ENCODE results near the gene SERTAD4. TPM values are rescaled to one million over a fixed set of nuclear protein-coding genes. Genes with fewer than 3 reads are reported as not detected.

Gene SERTAD4
- total RNA-seq, 4 donors from 2014 or later = 1.8 to 2.6 (median 2.1) TPM

DNA sequence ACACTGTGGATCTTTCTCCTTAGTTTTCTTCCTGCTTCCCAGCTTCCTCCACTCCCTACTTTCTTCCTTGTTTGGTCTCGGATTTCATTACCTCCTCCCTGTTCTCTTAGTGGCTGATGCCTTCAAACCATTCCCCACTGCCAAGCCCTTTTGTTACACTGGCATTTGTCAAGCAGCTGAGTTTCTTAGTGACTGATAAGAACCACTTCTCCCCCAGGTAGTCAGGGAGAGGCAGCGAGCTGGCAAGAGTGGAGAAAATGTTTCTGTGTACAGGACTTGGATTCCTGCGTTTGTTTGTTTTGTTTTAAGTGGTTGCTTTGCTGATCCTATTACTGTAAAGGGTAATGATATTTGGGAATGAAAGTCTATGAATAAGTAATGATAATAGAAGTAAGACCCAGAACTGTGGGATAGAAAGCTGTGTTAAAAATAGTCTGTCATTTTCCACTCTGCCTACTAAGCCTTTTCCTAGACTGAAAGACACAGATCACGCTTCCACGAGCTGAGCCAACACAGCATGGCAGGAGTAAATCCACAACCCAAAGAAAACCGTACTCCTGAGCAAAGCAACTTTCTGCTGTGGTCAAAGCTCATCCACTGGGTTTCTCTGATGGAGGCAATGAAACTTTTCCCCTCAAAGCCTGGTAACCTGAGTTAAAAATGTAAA lies 10.1 kb upstream of the SERTAD4 start:
- peak; percentile 75 for DNase-seq (ENCODE audit: extremely low spot score)
- Histone ChIP-seq H3K4me3 (no peak overlapping the region), H3K4me1 (peaks cover 0 to 11% (median 3%) of the 10 kb centered on the region in 4 donors), H3K27ac (replicated peaks in 1 of 4) (no peak overlapping the region), H3K27me3 (no peaks in the 10 kb centered on the region), H3K9me3 (no peaks in the 10 kb centered on the region), H3K36me3 (no peaks in the 10 kb centered on the region)
- intact Hi-C loops (cut with DNase I) = no loop called here
- WGBS = 55% methylated on average over 6 of the region's 6 CpGs
- TF ChIP-seq POLR2A (IDR thresholded peaks at IDR 0.05; ENCODE audit: low read depth) (no peak), POLR2AphosphoS5 (IDR thresholded peaks at IDR 0.05) (no peak), EP300 (IDR thresholded peaks at IDR 0.05) (no peak)
- TF ChIP-seq, protein P1, sequence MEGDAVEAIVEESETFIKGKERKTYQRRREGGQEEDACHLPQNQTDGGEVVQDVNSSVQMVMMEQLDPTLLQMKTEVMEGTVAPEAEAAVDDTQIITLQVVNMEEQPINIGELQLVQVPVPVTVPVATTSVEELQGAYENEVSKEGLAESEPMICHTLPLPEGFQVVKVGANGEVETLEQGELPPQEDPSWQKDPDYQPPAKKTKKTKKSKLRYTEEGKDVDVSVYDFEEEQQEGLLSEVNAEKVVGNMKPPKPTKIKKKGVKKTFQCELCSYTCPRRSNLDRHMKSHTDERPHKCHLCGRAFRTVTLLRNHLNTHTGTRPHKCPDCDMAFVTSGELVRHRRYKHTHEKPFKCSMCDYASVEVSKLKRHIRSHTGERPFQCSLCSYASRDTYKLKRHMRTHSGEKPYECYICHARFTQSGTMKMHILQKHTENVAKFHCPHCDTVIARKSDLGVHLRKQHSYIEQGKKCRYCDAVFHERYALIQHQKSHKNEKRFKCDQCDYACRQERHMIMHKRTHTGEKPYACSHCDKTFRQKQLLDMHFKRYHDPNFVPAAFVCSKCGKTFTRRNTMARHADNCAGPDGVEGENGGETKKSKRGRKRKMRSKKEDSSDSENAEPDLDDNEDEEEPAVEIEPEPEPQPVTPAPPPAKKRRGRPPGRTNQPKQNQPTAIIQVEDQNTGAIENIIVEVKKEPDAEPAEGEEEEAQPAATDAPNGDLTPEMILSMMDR (IDR thresholded peaks at IDR 0.05) = no peak

- intact Hi-C loops (cut with DNase I) = no loop called here
- TF ChIP-seq POLR2A (IDR thresholded peaks at IDR 0.05; ENCODE audit: low read depth) (no peak), EP300 (IDR thresholded peaks at IDR 0.05) (no peak), POLR2AphosphoS5 (IDR thresholded peaks at IDR 0.05) (no peak)
- TF ChIP-seq, protein P1 (IDR thresholded peaks at IDR 0.05) = no peak
- Histone ChIP-seq H3K9me3 (no peaks in the 10 kb centered on the region), H3K4me1 (peaks cover 0 to 11% (median 3%) of the 10 kb centered on the region in 4 donors), H3K4me3 (no peak overlapping the region), H3K27ac (replicated peaks in 1 of 4) (no peak overlapping the region), H3K36me3 (no peaks in the 10 kb centered on the region), H3K27me3 (no peaks in the 10 kb centered on the region)
- no peak for DNase-seq (ENCODE audit: extremely low spot score)
- 45% methylated on average over 5 of the region's 5 CpGs for WGBS
These were observed 9.2 kb upstream of the SERTAD4 start for GRCh38 chr1:210223226-210223904.

- peaks cover 0 to 16% (median 14%) of the 10 kb centered on the region in 4 donors for H3K4me1 ChIP-seq
- no peaks in the 10 kb centered on the region for H3K36me3 ChIP-seq
- H3K27ac ChIP-seq (replicated peaks in 1 of 4) = no peak overlapping the region
- intact Hi-C loops (cut with DNase I) = no loop called here
- DNase-seq (ENCODE audit: extremely low spot score) = no peak
- H3K27me3 ChIP-seq = peaks cover 0 to 3% (median 0%) of the 10 kb centered on the region in 4 donors
- TF ChIP-seq POLR2AphosphoS5 (IDR thresholded peaks at IDR 0.05) (no peak), EP300 (IDR thresholded peaks at IDR 0.05) (no peak), POLR2A (IDR thresholded peaks at IDR 0.05; ENCODE audit: low read depth) (no peak)
- TF ChIP-seq, protein P1 (IDR thresholded peaks at IDR 0.05) = no peak
- H3K9me3 ChIP-seq = no peaks in the 10 kb centered on the region
- H3K4me3 ChIP-seq = no peak overlapping the region
- WGBS = 90% methylated on average over 1 of the region's 1 CpG
These were observed 4.4 kb upstream of the SERTAD4 start for GRCh38 chr1:210228158-210228557.

DNA sequence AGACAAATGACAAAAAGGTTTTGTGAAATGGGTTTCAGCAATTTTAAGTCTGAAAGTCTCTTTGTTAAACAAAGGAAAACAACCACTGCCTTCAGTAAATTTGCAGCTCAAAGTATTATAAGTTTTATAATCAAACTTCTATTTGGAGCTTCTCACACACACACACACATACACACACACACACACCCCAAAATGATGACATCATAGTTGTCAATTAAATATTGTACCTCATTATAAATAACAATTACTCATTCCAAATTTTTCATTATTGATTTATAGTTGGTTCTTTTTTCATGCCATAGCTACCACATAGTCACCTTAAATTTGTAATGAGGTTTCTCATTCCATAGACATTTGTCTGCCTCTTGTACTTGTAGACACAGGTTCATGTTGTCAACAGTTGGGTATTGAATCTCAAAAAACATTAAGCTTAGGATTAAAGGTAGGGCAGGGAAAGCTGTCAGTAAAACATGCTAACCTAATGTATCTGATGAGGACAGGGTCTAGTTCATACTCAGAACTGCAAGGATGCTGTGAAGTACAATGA lies 2.4 kb upstream of the SERTAD4 start:
- H3K4me1 ChIP-seq = peaks cover 7 to 36% (median 34%) of the 10 kb centered on the region in 4 donors
- intact Hi-C loops (cut with DNase I) = loop anchor here (5.0 kb wide), 1 partner anchor 62 kb away; no protein-coding TSS in a partner anchor
- TF ChIP-seq, protein P1 (IDR thresholded peaks at IDR 0.05) = no peak
- no peak for TF ChIP-seq POLR2A (IDR thresholded peaks at IDR 0.05; ENCODE audit: low read depth)
- TF ChIP-seq POLR2AphosphoS5 (IDR thresholded peaks at IDR 0.05) = no peak
- H3K27me3 ChIP-seq = peaks cover 0 to 3% (median 0%) of the 10 kb centered on the region in 4 donors
- no peaks in the 10 kb centered on the region for H3K36me3 ChIP-seq
- H3K27ac ChIP-seq (replicated peaks in 1 of 4) = no peak overlapping the region
- no peaks in the 10 kb centered on the region for H3K9me3 ChIP-seq
- no peak overlapping the region for H3K4me3 ChIP-seq
- no peak for DNase-seq (ENCODE audit: extremely low spot score)

Measured in esophagus muscularis mucosa (tissue), 4 donors.